OCI-LY1 (cell line): ENCODE measurements around the gene SH3RF1.

Experiments used
- H2AFZ ChIP-seq: fragments of 200-600 bp; sonication (generic), shearing (Covaris generic); 2 replicates; pipeline ENCODE4 v1.6.0; 2014; ENCODE audit warnings: antibody characterized with exemption, mild to moderate bottlenecking, low read length
- H3F3A ChIP-seq: fragments of 200-600 bp; sonication (generic), shearing (Covaris generic); 2 replicates; pipeline ENCODE4 v1.6.0; 2014; ENCODE audit warnings: mild to moderate bottlenecking, antibody characterized with exemption, low read length, moderate library complexity; ENCODE audit not compliant: insufficient read depth
- H3K27ac ChIP-seq: fragments of 200-600 bp; sonication (generic); 2 replicates; pipeline ENCODE4 v1.5.1; 2014; ENCODE audit warnings: low read length, mixed run types, mild to moderate bottlenecking, low read depth; ENCODE audit not compliant: poor library complexity, severe bottlenecking
- H3K27me3 ChIP-seq: fragments of 200-600 bp; sonication (generic); 2 replicates; pipeline ENCODE4 v1.6.0; 2014; ENCODE audit warnings: antibody characterized with exemption, mild to moderate bottlenecking, low read length, moderate library complexity; ENCODE audit not compliant: insufficient read depth
- H3K36me3 ChIP-seq: fragments of 200-600 bp; sonication (generic); 2 replicates; pipeline ENCODE4 v1.6.1; 2014; ENCODE audit warnings: mild to moderate bottlenecking, antibody characterized with exemption, low read length, moderate library complexity, mixed read lengths; ENCODE audit not compliant: insufficient read depth
- H3K4me1 ChIP-seq: fragments of 200-600 bp; sonication (generic); 2 replicates; pipeline ENCODE4 v1.5.1; 2014; ENCODE audit warnings: mild to moderate bottlenecking, low read length, moderate library complexity; ENCODE audit not compliant: insufficient read depth, severe bottlenecking
- H3K4me2 ChIP-seq: fragments of 200-600 bp; sonication (generic), shearing (Covaris generic); 2 replicates; pipeline ENCODE4 v1.6.1; 2014; ENCODE audit warnings: low read length
- H3K4me3 ChIP-seq: fragments of 200-600 bp; sonication (generic); 2 replicates; pipeline ENCODE4 v1.5.1; 2014; ENCODE audit warnings: low read length, low read depth, mild to moderate bottlenecking, mixed read lengths; ENCODE audit not compliant: poor library complexity, severe bottlenecking
- H3K79me2 ChIP-seq: fragments of 200-600 bp; shearing (Covaris generic); 2 replicates; pipeline ENCODE4 v1.6.1; 2016; ENCODE audit warnings: mixed run types, low read length, mixed read lengths; ENCODE audit not compliant: insufficient read depth
- H3K9ac ChIP-seq: fragments of 200-600 bp; sonication (generic), shearing (Covaris generic); 2 replicates; pipeline ENCODE4 v1.6.1; 2014; ENCODE audit warnings: mild to moderate bottlenecking, low read length, mixed read lengths
- H3K9me2 ChIP-seq: fragments of 200-600 bp; sonication (generic), shearing (Covaris generic); 2 replicates; pipeline ENCODE4 v1.6.1; 2014; ENCODE audit warnings: low read depth, mild to moderate bottlenecking, low read length, mixed read lengths
- H3K9me3 ChIP-seq: fragments of 200-600 bp; shearing (Covaris generic); 2 replicates; pipeline ENCODE4 v1.6.1; 2014; ENCODE audit warnings: low read length, mixed read lengths
- H4K20me1 ChIP-seq: fragments of 200-600 bp; sonication (generic), shearing (Covaris generic); 2 replicates; pipeline ENCODE4 v1.6.0; 2016; ENCODE audit warnings: mild to moderate bottlenecking, low read length; ENCODE audit not compliant: insufficient read depth
- CTCF ChIP-seq: fragments of 200-600 bp; sonication (generic), shearing (Covaris generic); IDR thresholded peaks from 2 replicates; pipeline ENCODE4 v1.5.1; 2017; ENCODE audit warnings: mild to moderate bottlenecking, antibody characterized with exemption, low read length, moderate library complexity, mixed read lengths
- EZH2 ChIP-seq: fragments of 200-600 bp; sonication (generic), shearing (Covaris generic); IDR thresholded peaks from 2 replicates; pipeline ENCODE4 v1.8.0; 2017; ENCODE audit warnings: borderline replicate concordance, mixed run types, mild to moderate bottlenecking, antibody characterized with exemption, low read length, moderate library complexity, mixed read lengths

Gene SH3RF1

GRCh38 chr4:169212981-169213380 lies 57.8 kb downstream of the SH3RF1 start:
- H3K27me3 ChIP-seq, result no peaks in the 10 kb centered on the region
- H2AFZ ChIP-seq, result no peak overlapping the region
- no peaks in the 10 kb centered on the region for H3K9me3 ChIP-seq
- no peak overlapping the region for H3K4me3 ChIP-seq
- H3K4me1 ChIP-seq, result no peaks in the 10 kb centered on the region
- H3K9me2 ChIP-seq, result no peaks in the 10 kb centered on the region
- H3K79me2 ChIP-seq, result no peaks in the 10 kb centered on the region
- no peak overlapping the region for H3K4me2 ChIP-seq
- no peaks in the 10 kb centered on the region for H3K36me3 ChIP-seq
- no peak overlapping the region for H3K9ac ChIP-seq
- no peak overlapping the region for H3K27ac ChIP-seq
- no peak for TF ChIP-seq CTCF
- TF ChIP-seq EZH2, result no peak
- H4K20me1 ChIP-seq, result no peaks in the 10 kb centered on the region
- H3F3A ChIP-seq, result no peaks in the 10 kb centered on the region

- no peaks in the 10 kb centered on the region for H3K4me1 ChIP-seq
- no peak for TF ChIP-seq CTCF
- no peak for TF ChIP-seq EZH2
- H3K27ac ChIP-seq, result no peak overlapping the region
- H3K79me2 ChIP-seq, result no peaks in the 10 kb centered on the region
- no peak overlapping the region for H3K9ac ChIP-seq
- H3K36me3 ChIP-seq, result no peaks in the 10 kb centered on the region
- no peaks in the 10 kb centered on the region for H3K9me2 ChIP-seq
- no peak overlapping the region for H2AFZ ChIP-seq
- H3K4me3 ChIP-seq, result no peak overlapping the region
- H4K20me1 ChIP-seq, result no peaks in the 10 kb centered on the region
- H3K4me2 ChIP-seq, result no peak overlapping the region
- H3K27me3 ChIP-seq, result no peaks in the 10 kb centered on the region
- H3K9me3 ChIP-seq, result no peaks in the 10 kb centered on the region
- no peaks in the 10 kb centered on the region for H3F3A ChIP-seq
Measured at GRCh38 chr4:169210504-169211118, 60.1 kb downstream of the SH3RF1 start.

- no peaks in the 10 kb centered on the region for H3K36me3 ChIP-seq
- no peaks in the 10 kb centered on the region for H4K20me1 ChIP-seq
- no peak for TF ChIP-seq EZH2
- no peak for TF ChIP-seq CTCF
- H2AFZ ChIP-seq, result no peak overlapping the region
- H3K9ac ChIP-seq, result no peak overlapping the region
- no peak overlapping the region for H3K4me3 ChIP-seq
- no peaks in the 10 kb centered on the region for H3K27me3 ChIP-seq
- H3K9me3 ChIP-seq, result no peaks in the 10 kb centered on the region
- no peaks in the 10 kb centered on the region for H3K4me1 ChIP-seq
- H3K27ac ChIP-seq, result no peak overlapping the region
- no peaks in the 10 kb centered on the region for H3K9me2 ChIP-seq
- no peak overlapping the region for H3K4me2 ChIP-seq
- H3K79me2 ChIP-seq, result no peaks in the 10 kb centered on the region
- H3F3A ChIP-seq, result no peaks in the 10 kb centered on the region
Measured at GRCh38 chr4:169209388-169209883, 61.3 kb downstream of the SH3RF1 start.
